AG09309 (cell line): ENCODE results near the gene ELMO1.

Source experiments
- DNase-seq: peaks from one replicate; pipeline ENCODE4 v3.0.0-alpha.2; 2010; ENCODE audit warnings: low read depth
- H3K4me3 ChIP-seq: 2 replicates; pipeline ENCODE4 v1.5.1; 2011; ENCODE audit warnings: mild to moderate bottlenecking, low read depth, low read length, moderate library complexity; ENCODE audit not compliant: control insufficient read depth
- TF ChIP-seq, protein P1 (sequence below): IDR thresholded peaks from 2 replicates; pipeline ENCODE4 v1.5.1; 2011; ENCODE audit warnings: mild to moderate bottlenecking, low read depth, low read length, inconsistent platforms; ENCODE audit not compliant: insufficient read depth, control insufficient read depth; ENCODE audit errors: missing control alignments

ELMO1 gene

DNA sequence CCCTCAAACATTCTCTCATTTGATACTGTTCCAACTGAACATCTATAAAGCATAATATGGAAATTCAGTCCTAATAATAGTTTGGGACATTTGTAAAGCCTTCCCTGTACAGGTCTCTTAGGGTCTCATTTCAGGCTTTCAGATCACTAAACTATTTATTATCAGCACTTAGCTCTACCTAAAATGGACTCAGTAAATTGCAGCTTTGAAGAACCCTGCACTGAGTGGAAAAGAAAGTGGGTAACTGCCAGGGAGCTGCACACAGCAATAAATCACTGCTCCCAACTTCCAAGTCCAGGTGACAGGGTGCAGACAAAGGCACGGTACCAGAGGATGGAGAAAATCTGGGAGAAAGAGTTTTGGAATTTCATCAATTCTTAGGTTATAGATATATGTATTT, 559.5 kb downstream of the ELMO1 start:
- H3K4me3 ChIP-seq = no peak overlapping the region
- DNase-seq = no peak
- TF ChIP-seq, protein P1, sequence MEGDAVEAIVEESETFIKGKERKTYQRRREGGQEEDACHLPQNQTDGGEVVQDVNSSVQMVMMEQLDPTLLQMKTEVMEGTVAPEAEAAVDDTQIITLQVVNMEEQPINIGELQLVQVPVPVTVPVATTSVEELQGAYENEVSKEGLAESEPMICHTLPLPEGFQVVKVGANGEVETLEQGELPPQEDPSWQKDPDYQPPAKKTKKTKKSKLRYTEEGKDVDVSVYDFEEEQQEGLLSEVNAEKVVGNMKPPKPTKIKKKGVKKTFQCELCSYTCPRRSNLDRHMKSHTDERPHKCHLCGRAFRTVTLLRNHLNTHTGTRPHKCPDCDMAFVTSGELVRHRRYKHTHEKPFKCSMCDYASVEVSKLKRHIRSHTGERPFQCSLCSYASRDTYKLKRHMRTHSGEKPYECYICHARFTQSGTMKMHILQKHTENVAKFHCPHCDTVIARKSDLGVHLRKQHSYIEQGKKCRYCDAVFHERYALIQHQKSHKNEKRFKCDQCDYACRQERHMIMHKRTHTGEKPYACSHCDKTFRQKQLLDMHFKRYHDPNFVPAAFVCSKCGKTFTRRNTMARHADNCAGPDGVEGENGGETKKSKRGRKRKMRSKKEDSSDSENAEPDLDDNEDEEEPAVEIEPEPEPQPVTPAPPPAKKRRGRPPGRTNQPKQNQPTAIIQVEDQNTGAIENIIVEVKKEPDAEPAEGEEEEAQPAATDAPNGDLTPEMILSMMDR = no peak

- TF ChIP-seq, protein P1 = no peak
- DNase-seq = no peak
- H3K4me3 ChIP-seq = no peak overlapping the region
Observed at GRCh38 chr7:36887969-36888368, 560.7 kb downstream of the ELMO1 start.

- TF ChIP-seq, protein P1 = no peak
- no peak for DNase-seq
- H3K4me3 ChIP-seq = no peak overlapping the region
Observed at GRCh38 chr7:36887233-36887632, 561.4 kb downstream of the ELMO1 start.

DNA sequence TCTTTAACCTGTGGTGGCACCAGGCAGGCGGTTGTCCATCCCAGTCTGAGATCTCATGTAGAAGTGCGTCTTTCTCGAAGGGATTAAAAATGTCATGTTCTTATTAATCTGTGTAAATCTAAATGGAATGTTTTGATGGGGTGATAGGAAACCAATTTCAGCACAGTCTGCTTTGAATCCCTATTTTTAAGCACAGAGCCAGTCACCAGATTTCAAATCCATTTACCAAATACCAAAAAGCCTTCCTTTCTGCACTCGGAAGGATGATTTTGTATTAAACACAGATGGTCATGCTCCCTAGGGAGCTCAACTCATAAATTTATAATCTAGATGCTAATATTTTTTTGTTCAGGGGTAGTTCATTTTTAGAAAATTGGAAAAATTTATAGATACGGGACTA, 563.8 kb downstream of the ELMO1 start:
- no peak overlapping the region for H3K4me3 ChIP-seq
- DNase-seq = no peak
- TF ChIP-seq, protein P1 = no peak

- no peak overlapping the region for H3K4me3 ChIP-seq
- TF ChIP-seq, protein P1 = no peak
- DNase-seq = no peak
Observed at GRCh38 chr7:36884351-36884750, 564.3 kb downstream of the ELMO1 start.

DNA sequence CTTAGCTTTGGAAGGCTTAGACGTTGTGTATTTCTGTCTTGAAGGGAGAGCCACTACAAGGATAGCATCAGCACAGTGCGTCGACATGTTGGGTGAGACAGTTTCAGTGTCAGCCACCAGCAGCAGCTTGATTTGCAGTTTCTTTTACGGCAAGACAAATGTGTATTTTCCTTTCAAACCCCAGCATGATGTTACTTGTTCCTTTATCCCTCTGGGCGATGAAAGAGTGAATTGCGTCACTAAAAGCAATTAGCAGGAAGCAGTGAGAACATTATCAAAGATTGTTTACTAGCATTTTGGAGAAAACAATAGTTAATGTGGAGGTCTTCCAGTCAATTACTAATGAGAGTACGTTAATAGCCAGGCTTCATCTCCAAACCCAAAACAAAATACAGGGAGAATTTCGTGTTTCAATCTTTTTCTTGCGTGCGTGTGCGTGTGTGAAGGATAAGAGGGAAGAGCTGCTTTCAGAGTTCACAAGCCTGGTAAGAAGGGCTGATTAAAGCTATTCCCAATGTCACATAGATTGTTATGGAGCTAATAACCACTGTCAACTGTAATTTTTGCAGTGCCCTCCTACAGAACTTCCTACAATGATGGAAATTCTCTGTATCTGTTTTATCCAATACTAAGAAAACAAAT, 567.3 kb downstream of the ELMO1 start:
- TF ChIP-seq, protein P1 = no peak

DNA sequence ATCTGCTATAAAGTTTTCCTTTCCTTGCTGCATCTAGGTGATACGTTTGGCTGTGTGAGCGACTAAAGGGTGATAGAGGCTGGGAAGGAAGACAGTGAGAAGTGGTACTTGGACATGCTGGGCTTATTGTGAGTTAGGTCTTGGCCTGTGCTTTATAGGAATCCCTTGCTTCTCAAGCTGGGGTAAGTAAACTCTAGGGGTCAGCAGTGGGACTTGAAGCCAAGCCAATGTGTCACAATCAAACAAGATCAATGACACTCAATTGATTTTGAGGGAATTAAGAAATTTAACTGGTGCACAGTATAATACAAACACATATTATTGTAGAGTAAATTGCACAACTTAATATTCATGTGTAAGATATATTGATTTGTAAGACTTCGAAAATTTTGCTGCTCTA, 568.6 kb downstream of the ELMO1 start:
- TF ChIP-seq, protein P1 = no peak
- H3K4me3 ChIP-seq = no peak overlapping the region
- DNase-seq = no peak

More for the DNA sequence above, 567.3 kb downstream of the ELMO1 start:
- DNase-seq = no peak
- H3K4me3 ChIP-seq = no peak overlapping the region
